Measurements from ENCODE around the gene IL10RA. TPM values are rescaled to one million over a fixed set of nuclear protein-coding genes. Genes with fewer than 3 reads are reported as not detected.
"Not testable (repeated sequence)": the region's sequence is repeated elsewhere in the genome, so short reads cannot be mapped to it uniquely, and the experiment has no call there.

Gene IL10RA
- total RNA-seq, 2 experiments from 2014 or later, result 15.7 to 25.2 TPM

DNA sequence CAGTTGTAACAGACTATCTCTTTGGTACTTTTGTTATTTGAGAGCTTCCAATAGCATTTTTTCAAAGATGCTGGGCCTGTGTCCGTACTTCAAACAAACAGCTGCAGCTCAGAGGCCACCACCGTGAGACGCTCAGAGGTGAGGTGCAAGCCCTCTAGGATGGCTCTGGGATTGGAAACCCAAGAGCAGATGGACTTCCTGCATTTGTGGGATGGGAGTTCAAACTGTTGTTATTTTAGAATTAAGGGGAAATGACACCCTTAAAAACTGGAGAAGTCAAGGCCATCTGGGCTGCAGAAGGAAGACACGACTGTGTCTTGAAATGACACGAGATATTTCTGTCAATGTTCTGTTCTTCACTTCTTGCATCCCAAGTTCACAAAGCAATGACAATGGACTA, 9.2 kb upstream of the IL10RA start:
- H3K27ac ChIP-seq (ENCODE audit: low read depth, low read length, poor library complexity, severe bottlenecking), result no peak overlapping the region
- POLR2A ChIA-PET, result no interaction called here

DNA sequence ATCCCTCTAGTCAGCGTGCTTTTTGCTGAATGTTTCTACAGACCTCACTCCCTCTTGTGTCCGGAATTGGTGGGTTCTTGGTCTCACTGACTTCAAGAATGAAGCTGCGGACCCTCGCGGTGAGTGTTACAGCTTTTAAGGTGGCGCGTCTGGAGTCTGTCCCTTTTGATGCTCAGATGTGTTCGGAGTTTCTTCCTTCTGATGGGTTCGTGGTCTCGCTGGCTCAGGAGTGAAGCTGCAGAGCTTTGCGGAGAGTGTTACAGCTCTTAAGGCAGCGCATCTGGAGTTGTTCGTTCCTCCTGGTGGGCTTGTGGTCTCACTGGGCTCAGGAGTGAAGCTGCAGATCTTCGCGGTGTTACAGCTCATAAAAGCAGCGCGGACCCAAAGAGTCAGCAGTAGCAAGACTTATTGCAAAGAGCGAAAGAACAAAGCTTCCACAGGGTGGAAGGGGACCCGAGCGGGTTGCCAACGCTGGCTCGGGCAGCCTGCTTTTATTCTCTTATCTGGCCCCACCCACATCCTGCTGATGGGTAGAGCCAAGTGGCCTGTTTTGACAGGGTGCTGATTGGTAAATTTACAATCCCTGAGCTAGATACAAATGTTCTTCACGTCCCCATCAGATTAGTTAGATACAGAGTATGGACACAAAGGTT, 8.5 kb upstream of the IL10RA start:
- CTCF ChIA-PET (ENCODE audit: unreplicated experiment), result interaction anchor here (0.5 kb wide), 1 partner anchor 73 kb away, joined by 3 read pairs; no protein-coding TSS in a partner anchor
- H3K4me2 ChIP-seq (ENCODE audit: low read length); H3K9me3 ChIP-seq (ENCODE audit: low read length); H3K79me2 ChIP-seq (ENCODE audit: insufficient read depth, low read depth, low read length); POLR2A ChIA-PET; H3K9me2 ChIP-seq (ENCODE audit: insufficient read depth, low read length); BruUV-seq (replicated peaks); H2AFZ ChIP-seq (ENCODE audit: low read length); intact Hi-C loops (cut with micrococcal nuclease; ENCODE audit: unreplicated experiment); H4K20me1 ChIP-seq (ENCODE audit: insufficient read depth, low read length); H3K36me3 ChIP-seq (ENCODE audit: insufficient read depth, low read length); DNase-seq (ENCODE audit: low spot score); H3K4me3 ChIP-seq (ENCODE audit: low read depth, low read length, poor library complexity, severe bottlenecking); H3K27ac ChIP-seq (ENCODE audit: low read depth, low read length, poor library complexity, severe bottlenecking): not testable (repeated sequence)
- H3K4me1 ChIP-seq (ENCODE audit: insufficient read depth, low read length, poor library complexity, severe bottlenecking), result peaks cover 12% of the 10 kb centered on the region

More for the DNA sequence above, 9.2 kb upstream of the IL10RA start:
- no peak for DNase-seq (ENCODE audit: low spot score)
- H3K4me2 ChIP-seq (ENCODE audit: low read length), result no peak overlapping the region
- H4K20me1 ChIP-seq (ENCODE audit: insufficient read depth, low read length), result no peaks in the 10 kb centered on the region
- TF ChIP-seq EZH2phosphoT487 (IDR thresholded peaks at IDR 0.05; ENCODE audit: borderline replicate concordance, low read depth, low read length), result no peak
- TF ChIP-seq, protein P1, sequence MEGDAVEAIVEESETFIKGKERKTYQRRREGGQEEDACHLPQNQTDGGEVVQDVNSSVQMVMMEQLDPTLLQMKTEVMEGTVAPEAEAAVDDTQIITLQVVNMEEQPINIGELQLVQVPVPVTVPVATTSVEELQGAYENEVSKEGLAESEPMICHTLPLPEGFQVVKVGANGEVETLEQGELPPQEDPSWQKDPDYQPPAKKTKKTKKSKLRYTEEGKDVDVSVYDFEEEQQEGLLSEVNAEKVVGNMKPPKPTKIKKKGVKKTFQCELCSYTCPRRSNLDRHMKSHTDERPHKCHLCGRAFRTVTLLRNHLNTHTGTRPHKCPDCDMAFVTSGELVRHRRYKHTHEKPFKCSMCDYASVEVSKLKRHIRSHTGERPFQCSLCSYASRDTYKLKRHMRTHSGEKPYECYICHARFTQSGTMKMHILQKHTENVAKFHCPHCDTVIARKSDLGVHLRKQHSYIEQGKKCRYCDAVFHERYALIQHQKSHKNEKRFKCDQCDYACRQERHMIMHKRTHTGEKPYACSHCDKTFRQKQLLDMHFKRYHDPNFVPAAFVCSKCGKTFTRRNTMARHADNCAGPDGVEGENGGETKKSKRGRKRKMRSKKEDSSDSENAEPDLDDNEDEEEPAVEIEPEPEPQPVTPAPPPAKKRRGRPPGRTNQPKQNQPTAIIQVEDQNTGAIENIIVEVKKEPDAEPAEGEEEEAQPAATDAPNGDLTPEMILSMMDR (conservative IDR thresholded peaks at IDR 0.05; ENCODE audit: low read length), result no peak
- no peak overlapping the region for H2AFZ ChIP-seq (ENCODE audit: low read length)
- H3K9me2 ChIP-seq (ENCODE audit: insufficient read depth, low read length), result no peaks in the 10 kb centered on the region
- H3K4me3 ChIP-seq (ENCODE audit: low read depth, low read length, poor library complexity, severe bottlenecking), result no peak overlapping the region
- H3K9me3 ChIP-seq (ENCODE audit: low read length), result no peaks in the 10 kb centered on the region
- H3K36me3 ChIP-seq (ENCODE audit: insufficient read depth, low read length), result no peaks in the 10 kb centered on the region
- intact Hi-C loops (cut with micrococcal nuclease; ENCODE audit: unreplicated experiment), result no loop called here
- H3K4me1 ChIP-seq (ENCODE audit: insufficient read depth, low read length, poor library complexity, severe bottlenecking), result peaks cover 12% of the 10 kb centered on the region
- BruUV-seq (replicated peaks), result no TSS peak
- no peaks in the 10 kb centered on the region for H3K79me2 ChIP-seq (ENCODE audit: insufficient read depth, low read depth, low read length)
- CTCF ChIA-PET (ENCODE audit: unreplicated experiment), result no interaction called here

DNA sequence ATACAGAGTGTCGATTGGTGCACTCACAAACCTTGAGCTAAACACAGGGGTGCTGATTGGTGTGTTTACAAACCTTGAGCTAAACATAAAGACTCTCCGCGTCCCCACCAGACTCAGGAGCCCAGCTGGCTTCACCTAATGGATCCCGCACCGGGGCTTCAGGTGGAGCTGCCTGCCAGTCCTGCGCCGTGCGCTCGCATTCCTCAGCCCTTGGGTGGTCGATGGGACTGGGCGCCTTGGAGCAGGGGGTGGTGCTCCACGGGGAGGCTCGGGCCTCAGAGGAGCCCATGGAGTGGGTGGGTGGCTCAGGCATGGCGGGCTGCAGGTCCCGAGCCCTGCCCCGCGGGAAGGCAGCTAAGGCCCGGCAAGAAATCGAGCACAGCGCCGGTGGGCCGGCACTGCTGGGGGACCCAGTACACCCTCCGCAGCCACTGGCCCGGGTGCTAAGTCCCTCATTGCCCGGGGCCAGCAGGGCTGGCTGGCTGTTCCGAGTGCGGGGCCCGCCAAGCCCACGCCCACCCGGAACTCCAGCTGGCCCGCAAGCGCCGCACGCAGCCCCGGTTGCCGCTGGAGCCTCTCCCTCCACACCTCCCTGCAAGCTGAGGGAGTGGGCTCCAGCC, 7.8 kb upstream of the IL10RA start:
- H3K9me3 ChIP-seq (ENCODE audit: low read length); H3K4me3 ChIP-seq (ENCODE audit: low read depth, low read length, poor library complexity, severe bottlenecking); H3K4me2 ChIP-seq (ENCODE audit: low read length); intact Hi-C loops (cut with micrococcal nuclease; ENCODE audit: unreplicated experiment); H3K36me3 ChIP-seq (ENCODE audit: insufficient read depth, low read length); BruUV-seq (replicated peaks); H3K79me2 ChIP-seq (ENCODE audit: insufficient read depth, low read depth, low read length); H4K20me1 ChIP-seq (ENCODE audit: insufficient read depth, low read length); H3K27ac ChIP-seq (ENCODE audit: low read depth, low read length, poor library complexity, severe bottlenecking); POLR2A ChIA-PET; DNase-seq (ENCODE audit: low spot score); H2AFZ ChIP-seq (ENCODE audit: low read length); H3K9me2 ChIP-seq (ENCODE audit: insufficient read depth, low read length): not testable (repeated sequence)
- CTCF ChIA-PET (ENCODE audit: unreplicated experiment), result interaction anchor here (0.5 kb wide), 1 partner anchor 74 kb away, joined by 3 read pairs; no protein-coding TSS in a partner anchor
- peaks cover 12% of the 10 kb centered on the region for H3K4me1 ChIP-seq (ENCODE audit: insufficient read depth, low read length, poor library complexity, severe bottlenecking)

All from OCI-LY7 (cell line).